Activated CD4-positive, alpha-beta memory T cell treated with anti-CD3 and anti-CD28 coated beads for 36 hours (primary cell): ENCODE measurements around the gene MAP1LC3C. TPM values are rescaled to one million over a fixed set of nuclear protein-coding genes. Genes with fewer than 3 reads are reported as not detected.
A peak's percentile ranks its signal among the peaks of the same experiment; 100 is the strongest.

Experiments
- CTCF ChIA-PET: fragments of 350-600 bp; sonication (Branson Sonifier 250); formaldehyde crosslinking; loops from one replicate; lab custom pipeline; 2021; ENCODE audit warnings: antibody characterized with exemption, inconsistent platforms; lab: Charles Lee
- POLR2A ChIA-PET: fragments of 350-600 bp; sonication (Branson Sonifier 250); formaldehyde crosslinking; loops from one replicate; lab custom pipeline; 2021; ENCODE audit warnings: antibody characterized with exemption; lab: Charles Lee
- DNase-seq: peaks from one replicate; pipeline ENCODE4 v3.0.0-alpha.2; 2020
- H3K27ac Mint-ChIP-seq: one replicate; pipeline ENCODE4 v1.8.0; 2021; ENCODE audit warnings: mixed read lengths
- H3K27me3 Mint-ChIP-seq: one replicate; pipeline ENCODE4 v1.8.0; 2021; ENCODE audit warnings: mixed read lengths
- H3K36me3 Mint-ChIP-seq: one replicate; pipeline ENCODE4 v1.8.0; 2021; ENCODE audit warnings: mixed read lengths
- H3K4me1 Mint-ChIP-seq: one replicate; pipeline ENCODE4 v1.8.0; 2021; ENCODE audit warnings: low read depth, mixed read lengths
- H3K4me3 Mint-ChIP-seq: one replicate; pipeline ENCODE4 v1.8.0; 2021; ENCODE audit warnings: mild to moderate bottlenecking, mixed read lengths
- H3K9me3 Mint-ChIP-seq: one replicate; pipeline ENCODE4 v1.8.0; 2021; ENCODE audit warnings: mixed read lengths
- intact Hi-C: fragments of 100-400 bp; cut with micrococcal nuclease; formaldehyde crosslinking; loops from one replicate; pipeline ENCODE4 v1.15.1; 2023
- total RNA-seq, 2 experiments: library from RNA; stranded (reverse); gene quantifications; one replicate each; pipeline ENCODE4 v1.2.3, GENCODE V29; 2021

Gene MAP1LC3C
- not detected for total RNA-seq

DNA sequence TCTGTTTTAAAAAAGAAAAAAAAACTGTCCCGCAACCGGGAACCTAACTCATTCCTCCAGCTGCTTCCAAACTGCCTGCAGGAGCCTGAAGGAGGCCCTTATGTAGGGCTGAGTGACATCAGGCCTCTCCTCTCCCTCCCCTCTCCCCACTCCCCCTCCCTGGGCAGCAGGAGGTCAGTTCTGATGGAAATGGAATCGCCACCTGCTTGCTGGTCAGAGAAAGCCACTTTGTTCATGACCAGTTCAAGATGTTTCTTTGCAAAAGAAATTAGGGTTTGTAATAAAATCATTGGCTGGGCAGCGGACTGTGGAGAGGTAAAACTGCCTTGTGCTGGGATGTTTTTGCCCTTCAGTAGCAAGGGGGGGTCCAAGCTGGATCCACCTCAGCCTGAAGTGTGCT lies at the start of gene MAP1LC3C:
TSS of gene MAP1LC3C (minus strand) at position 73 of the 400 bp plus-strand sequence. CDS start 90 bp downstream, outside the sequence.
- CTCF ChIA-PET = interaction anchor here (0.6 to 4.8 kb wide), 26 partner anchors 9 to 1327 kb away, joined by 3 to 60 read pairs (median 3); partner anchors contain the start of genes CHML, EXO1 and OPN3
- Mint-ChIP-seq H3K9me3 (no peaks in the 10 kb centered on the region), H3K4me3 (peak within 1 kb of the TSS; percentile 57), H3K36me3 (no peaks in the 10 kb centered on the region), H3K4me1 (peaks cover 5% of the 10 kb centered on the region), H3K27ac (no peak within 1 kb of the TSS), H3K27me3 (peaks cover 2% of the 10 kb centered on the region)
- intact Hi-C loops = loop anchor here (2.0 to 5.0 kb wide), 2 partner anchors 152 to 388 kb away; partner anchors contain the start of gene EXO1
- POLR2A ChIA-PET = no interaction called here
- no peak for DNase-seq

DNA sequence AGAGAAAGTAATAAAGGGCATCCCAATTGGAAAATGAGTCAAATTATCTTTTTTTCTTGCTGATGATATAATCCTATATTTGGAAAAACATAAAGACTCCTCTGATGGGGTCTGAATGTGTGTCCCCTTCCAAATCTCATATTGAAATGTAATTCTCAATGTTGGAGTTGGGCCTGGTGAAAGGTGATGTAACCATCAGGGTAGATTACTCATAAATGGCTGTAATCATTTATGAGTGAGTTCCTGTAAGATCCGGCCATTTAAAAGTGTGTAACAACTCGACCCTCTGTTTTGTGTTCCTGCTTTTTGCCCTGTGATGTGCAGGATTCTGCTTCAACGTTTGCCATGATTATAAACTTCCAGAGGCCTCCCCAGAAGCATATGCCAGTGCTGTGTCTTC lies 44.3 kb upstream of the MAP1LC3C start:
- H3K27me3 Mint-ChIP-seq = peaks cover 2% of the 10 kb centered on the region
- H3K9me3 Mint-ChIP-seq = peaks cover 4% of the 10 kb centered on the region
- no peaks in the 10 kb centered on the region for H3K36me3 Mint-ChIP-seq
- CTCF ChIA-PET = no interaction called here
- H3K27ac Mint-ChIP-seq = no peak overlapping the region
- H3K4me3 Mint-ChIP-seq = no peak overlapping the region
- no peaks in the 10 kb centered on the region for H3K4me1 Mint-ChIP-seq
- no peak for DNase-seq
- intact Hi-C loops = no loop called here
- POLR2A ChIA-PET = no interaction called here

DNA sequence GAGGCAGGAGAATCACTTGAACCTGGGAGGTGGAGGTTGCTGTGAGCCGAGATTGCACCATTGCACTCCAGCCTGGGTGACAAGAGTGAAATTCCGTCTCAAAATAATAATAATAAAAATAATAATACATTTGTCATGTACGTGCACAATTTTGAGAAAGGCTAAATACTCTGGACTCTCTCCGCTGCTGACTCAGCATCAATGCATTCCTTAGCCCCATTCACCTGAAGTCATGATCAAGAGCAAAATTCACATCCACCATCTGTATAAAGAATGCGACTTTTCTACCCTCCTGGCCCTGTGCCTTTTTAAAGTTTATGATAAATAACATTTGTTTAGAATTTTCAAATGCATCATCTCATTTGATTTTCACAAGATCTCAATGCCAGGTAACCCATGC lies 35.5 kb upstream of the MAP1LC3C start:
- Mint-ChIP-seq H3K36me3 (no peaks in the 10 kb centered on the region), H3K27ac (no peak overlapping the region), H3K9me3 (no peaks in the 10 kb centered on the region), H3K27me3 (peaks cover 6% of the 10 kb centered on the region), H3K4me3 (no peak overlapping the region), H3K4me1 (no peaks in the 10 kb centered on the region)
- intact Hi-C loops = no loop called here
- DNase-seq = no peak
- ChIA-PET POLR2A (no interaction called here), CTCF (no interaction called here)

DNA sequence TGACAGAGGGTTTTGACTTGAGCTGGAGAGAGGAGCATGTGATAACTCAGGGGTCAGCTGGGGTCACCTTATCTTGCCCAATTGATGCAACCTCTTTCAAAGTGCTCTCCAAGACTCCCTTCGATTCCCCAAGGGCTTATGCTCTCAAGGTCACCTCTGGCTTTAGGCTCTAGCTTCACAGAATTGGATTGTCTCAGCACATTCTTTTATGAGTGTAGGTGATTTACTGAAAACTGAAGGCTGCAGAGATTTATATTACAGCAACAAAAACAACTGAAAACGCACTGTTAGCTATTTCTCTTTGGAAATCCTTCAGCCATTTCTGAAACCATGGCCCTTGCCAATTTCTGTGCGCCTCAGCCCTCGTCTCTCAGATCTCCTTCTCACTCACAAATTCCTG lies 34.5 kb upstream of the MAP1LC3C start:
- DNase-seq = no peak
- ChIA-PET POLR2A (no interaction called here), CTCF (no interaction called here)
- no peak overlapping the region for H3K4me3 Mint-ChIP-seq
- intact Hi-C loops = no loop called here
- no peak overlapping the region for H3K27ac Mint-ChIP-seq
- no peaks in the 10 kb centered on the region for H3K9me3 Mint-ChIP-seq
- no peaks in the 10 kb centered on the region for H3K4me1 Mint-ChIP-seq
- H3K27me3 Mint-ChIP-seq = peaks cover 8% of the 10 kb centered on the region
- H3K36me3 Mint-ChIP-seq = no peaks in the 10 kb centered on the region

DNA sequence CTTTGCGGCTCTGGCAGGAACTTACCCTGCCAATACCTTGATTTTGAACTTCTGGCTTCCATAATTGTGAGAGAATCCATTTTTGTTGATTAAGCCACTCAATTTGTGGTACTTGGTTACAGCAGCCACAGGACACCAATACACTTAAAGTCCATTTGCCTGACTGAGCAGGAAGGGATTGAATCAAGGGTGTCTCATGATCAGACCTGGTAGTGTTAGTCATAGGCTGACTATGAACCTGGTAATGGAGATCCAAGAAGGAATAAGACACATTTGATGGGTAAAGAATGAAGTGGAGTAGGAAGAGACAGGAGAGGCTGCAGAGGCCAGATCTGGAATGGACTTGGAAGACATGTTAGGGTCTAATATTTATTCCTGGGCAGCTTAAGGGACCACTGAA lies 31.2 kb upstream of the MAP1LC3C start:
- Mint-ChIP-seq H3K36me3 (no peaks in the 10 kb centered on the region), H3K27ac (no peak overlapping the region), H3K4me1 (no peaks in the 10 kb centered on the region), H3K4me3 (no peak overlapping the region), H3K9me3 (no peaks in the 10 kb centered on the region), H3K27me3 (peaks cover 10% of the 10 kb centered on the region)
- CTCF ChIA-PET = no interaction called here
- POLR2A ChIA-PET = no interaction called here
- DNase-seq = no peak
- intact Hi-C loops = no loop called here

DNA sequence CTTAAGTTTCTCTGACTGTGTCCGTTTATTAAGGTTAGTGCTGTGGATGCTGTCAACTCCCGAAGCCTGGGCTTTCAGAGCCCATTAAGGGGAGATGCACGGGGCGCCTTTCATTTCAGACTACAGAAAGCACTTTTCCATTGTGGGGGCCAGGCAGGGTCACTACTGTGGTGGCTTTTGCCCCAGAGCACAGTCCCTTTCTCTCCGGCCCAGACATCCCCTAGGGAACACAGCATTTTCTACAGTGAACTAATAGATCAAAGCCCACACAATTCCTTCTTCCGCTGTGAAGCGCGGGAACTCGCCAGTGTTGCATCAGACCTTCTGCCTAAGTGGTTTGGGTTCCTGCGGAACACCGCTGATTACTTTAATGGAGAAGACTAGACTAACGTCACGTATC lies 26.8 kb upstream of the MAP1LC3C start:
- intact Hi-C loops = no loop called here
- no peaks in the 10 kb centered on the region for H3K9me3 Mint-ChIP-seq
- peaks cover 10% of the 10 kb centered on the region for H3K27me3 Mint-ChIP-seq
- ChIA-PET CTCF (no interaction called here), POLR2A (no interaction called here)
- no peak for DNase-seq
- H3K4me3 Mint-ChIP-seq = no peak overlapping the region
- no peaks in the 10 kb centered on the region for H3K36me3 Mint-ChIP-seq
- H3K4me1 Mint-ChIP-seq = no peaks in the 10 kb centered on the region
- no peak overlapping the region for H3K27ac Mint-ChIP-seq

DNA sequence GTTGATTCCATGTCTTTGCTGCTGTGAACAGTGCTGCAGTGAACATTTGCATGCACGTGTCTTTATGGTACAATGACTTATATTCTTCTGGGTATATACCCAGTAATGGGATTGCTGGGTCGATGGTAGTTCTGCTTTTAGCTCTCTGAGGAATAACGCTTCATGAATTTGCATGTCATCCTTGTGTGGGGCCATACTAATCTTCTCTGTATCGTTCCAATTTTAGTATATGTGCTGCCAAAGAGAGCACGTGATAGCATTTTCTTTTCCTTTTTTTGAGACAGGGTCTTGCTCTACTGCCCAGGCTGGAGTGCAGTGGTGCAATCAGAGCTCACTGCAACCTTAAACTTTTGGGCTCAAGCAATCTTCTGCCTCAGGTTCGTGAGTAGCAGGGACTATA lies 24.9 kb upstream of the MAP1LC3C start:
- H3K4me3 Mint-ChIP-seq = no peak overlapping the region
- DNase-seq = no peak
- no peaks in the 10 kb centered on the region for H3K36me3 Mint-ChIP-seq
- H3K4me1 Mint-ChIP-seq = no peaks in the 10 kb centered on the region
- H3K27me3 Mint-ChIP-seq = peaks cover 5% of the 10 kb centered on the region
- intact Hi-C loops = no loop called here
- ChIA-PET CTCF (interaction anchor here (0.7 kb wide), 1 partner anchor 11 kb away, joined by 3 read pairs; no protein-coding TSS in a partner anchor), POLR2A (no interaction called here)
- no peaks in the 10 kb centered on the region for H3K9me3 Mint-ChIP-seq
- H3K27ac Mint-ChIP-seq = no peak overlapping the region

DNA sequence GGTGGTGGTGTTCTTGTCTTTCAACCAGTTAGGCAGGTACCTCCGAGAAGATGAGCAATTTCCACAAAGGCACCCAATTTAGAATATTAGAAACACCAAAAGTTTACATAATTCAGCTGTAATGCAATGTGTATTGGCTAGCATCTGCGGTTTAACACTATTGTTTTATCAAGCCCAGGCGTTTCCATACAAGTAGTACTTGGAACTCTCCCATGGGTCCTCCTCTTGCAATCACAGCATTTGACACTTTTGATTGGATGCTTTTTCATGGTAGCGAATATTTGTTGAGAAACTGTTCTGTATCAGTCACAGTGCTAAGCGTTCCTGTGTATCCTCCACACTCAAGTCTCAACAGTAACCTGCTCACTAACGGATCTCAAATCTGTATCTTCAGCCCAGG lies 20.1 kb upstream of the MAP1LC3C start:
- H3K4me3 Mint-ChIP-seq = no peak overlapping the region
- no peaks in the 10 kb centered on the region for H3K4me1 Mint-ChIP-seq
- no peak for DNase-seq
- H3K27me3 Mint-ChIP-seq = no peaks in the 10 kb centered on the region
- H3K9me3 Mint-ChIP-seq = no peaks in the 10 kb centered on the region
- ChIA-PET POLR2A (no interaction called here), CTCF (interaction anchor here (0.6 kb wide), 1 partner anchor 1201 kb away, joined by 4 read pairs; no protein-coding TSS in a partner anchor)
- H3K36me3 Mint-ChIP-seq = no peaks in the 10 kb centered on the region
- no peak overlapping the region for H3K27ac Mint-ChIP-seq
- intact Hi-C loops = loop anchor here (5.0 kb wide), 1 partner anchor 172 kb away; the partner anchor contains the start of gene EXO1

DNA sequence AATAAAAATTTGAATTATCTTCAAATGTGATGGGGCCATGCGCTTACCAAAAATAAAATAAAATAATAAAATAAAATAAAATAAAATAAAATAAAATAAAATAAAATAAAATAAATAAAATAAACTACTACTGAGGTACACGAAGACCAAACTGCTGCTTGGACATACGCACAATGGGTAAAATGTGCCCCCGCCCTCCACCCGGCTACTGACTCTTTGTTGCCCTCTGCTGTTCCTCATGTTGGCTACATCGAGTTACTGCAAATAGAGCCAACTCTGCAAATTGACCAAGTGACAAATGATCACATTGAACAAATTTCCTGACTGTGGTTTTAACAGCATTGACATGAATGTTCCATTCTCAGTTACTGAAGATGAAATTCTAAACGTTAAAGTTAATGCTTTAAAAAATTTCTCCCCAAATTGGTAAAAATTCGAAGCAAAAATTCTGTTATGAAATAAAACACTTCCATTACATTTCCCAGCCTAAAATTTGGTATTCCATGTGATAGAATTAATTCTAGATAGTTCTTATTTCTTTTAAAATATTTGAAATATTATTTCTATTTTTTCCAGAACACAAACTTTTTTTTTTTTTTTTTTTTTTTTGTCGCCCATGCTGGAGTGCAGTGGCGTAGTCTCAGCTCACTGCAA lies 18.8 kb upstream of the MAP1LC3C start:
- Mint-ChIP-seq H3K27ac (no peak overlapping the region), H3K4me3 (no peak overlapping the region), H3K36me3 (no peaks in the 10 kb centered on the region), H3K9me3 (no peaks in the 10 kb centered on the region), H3K27me3 (no peaks in the 10 kb centered on the region), H3K4me1 (no peaks in the 10 kb centered on the region)
- intact Hi-C loops = loop anchor here (1.0 to 5.0 kb wide), 3 partner anchors 170 to 486 kb away; partner anchors contain the start of gene EXO1
- CTCF ChIA-PET = interaction anchor here (0.7 to 1.6 kb wide), 2 partner anchors 48 to 406 kb away, joined by 3 to 10 read pairs; no protein-coding TSS in a partner anchor
- DNase-seq = peak; percentile 50
- POLR2A ChIA-PET = no interaction called here

DNA sequence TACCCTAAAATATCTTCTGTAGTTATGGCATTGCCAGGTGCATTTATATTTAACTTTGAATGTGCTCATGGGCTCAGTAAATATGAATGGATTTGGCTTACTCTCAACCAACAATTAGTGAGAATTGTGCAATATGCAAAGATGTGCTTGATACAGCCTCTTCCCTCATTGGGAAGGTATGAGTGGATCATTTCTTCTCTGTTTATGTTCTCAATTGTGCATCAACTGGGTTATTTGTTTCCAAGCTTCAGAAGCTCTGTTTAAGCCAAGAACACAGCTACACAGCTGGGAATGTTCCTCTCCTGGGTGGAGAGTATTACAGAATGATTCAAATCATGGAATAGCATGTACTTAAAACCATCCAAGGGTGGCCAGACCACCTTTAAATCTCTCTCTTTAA lies 17.6 kb upstream of the MAP1LC3C start:
- H3K4me1 Mint-ChIP-seq = no peaks in the 10 kb centered on the region
- no peak for DNase-seq
- no peak overlapping the region for H3K4me3 Mint-ChIP-seq
- H3K27me3 Mint-ChIP-seq = no peaks in the 10 kb centered on the region
- CTCF ChIA-PET = interaction anchor here (1.6 kb wide), 1 partner anchor 405 kb away, joined by 10 read pairs; no protein-coding TSS in a partner anchor
- H3K27ac Mint-ChIP-seq = no peak overlapping the region
- no peaks in the 10 kb centered on the region for H3K36me3 Mint-ChIP-seq
- H3K9me3 Mint-ChIP-seq = no peaks in the 10 kb centered on the region
- POLR2A ChIA-PET = no interaction called here
- intact Hi-C loops = loop anchor here (2.0 to 5.0 kb wide), 2 partner anchors 169 to 406 kb away; partner anchors contain the start of gene EXO1

DNA sequence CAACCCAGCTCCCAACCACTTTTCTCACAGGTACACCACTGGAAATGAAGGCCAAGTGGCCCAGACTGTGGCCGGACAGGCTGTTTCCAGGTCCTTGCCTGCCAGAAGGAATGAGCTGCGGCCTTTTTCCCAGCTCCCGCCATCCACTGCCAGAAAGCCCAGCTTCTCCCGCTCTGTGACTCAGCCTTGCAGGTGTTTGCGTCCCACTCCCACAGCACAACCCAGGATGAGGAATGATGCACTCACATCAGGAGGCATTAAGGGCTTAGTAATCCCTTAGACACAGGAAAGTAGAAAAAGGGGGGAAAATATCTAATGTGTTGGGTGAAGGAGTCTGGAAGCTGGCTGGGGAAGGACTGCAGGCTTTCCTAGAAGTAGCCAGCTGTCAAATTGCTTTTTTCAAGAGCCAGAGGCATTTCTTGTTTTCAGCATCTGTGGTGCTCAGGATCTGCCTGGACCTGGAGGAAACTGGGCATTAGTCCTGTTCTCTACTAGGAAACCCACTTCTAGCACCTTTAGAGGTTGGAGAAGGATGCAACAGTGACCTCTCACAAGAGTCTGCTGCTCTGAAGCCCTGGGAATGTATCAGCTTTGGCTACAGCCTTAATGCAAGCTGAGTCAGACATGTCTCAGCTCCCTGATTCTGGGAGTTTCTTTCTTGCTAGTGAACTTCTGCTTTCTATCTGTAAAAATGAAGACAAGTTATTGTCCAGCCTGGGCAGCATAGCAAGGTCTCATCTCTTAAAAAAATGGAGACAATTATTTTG lies 13.2 kb upstream of the MAP1LC3C start:
- no peak overlapping the region for H3K4me3 Mint-ChIP-seq
- no peaks in the 10 kb centered on the region for H3K36me3 Mint-ChIP-seq
- intact Hi-C loops = no loop called here
- ChIA-PET CTCF (no interaction called here), POLR2A (no interaction called here)
- H3K27ac Mint-ChIP-seq = no peak overlapping the region
- no peak for DNase-seq
- no peaks in the 10 kb centered on the region for H3K4me1 Mint-ChIP-seq
- H3K27me3 Mint-ChIP-seq = peaks cover 2% of the 10 kb centered on the region
- H3K9me3 Mint-ChIP-seq = no peaks in the 10 kb centered on the region

DNA sequence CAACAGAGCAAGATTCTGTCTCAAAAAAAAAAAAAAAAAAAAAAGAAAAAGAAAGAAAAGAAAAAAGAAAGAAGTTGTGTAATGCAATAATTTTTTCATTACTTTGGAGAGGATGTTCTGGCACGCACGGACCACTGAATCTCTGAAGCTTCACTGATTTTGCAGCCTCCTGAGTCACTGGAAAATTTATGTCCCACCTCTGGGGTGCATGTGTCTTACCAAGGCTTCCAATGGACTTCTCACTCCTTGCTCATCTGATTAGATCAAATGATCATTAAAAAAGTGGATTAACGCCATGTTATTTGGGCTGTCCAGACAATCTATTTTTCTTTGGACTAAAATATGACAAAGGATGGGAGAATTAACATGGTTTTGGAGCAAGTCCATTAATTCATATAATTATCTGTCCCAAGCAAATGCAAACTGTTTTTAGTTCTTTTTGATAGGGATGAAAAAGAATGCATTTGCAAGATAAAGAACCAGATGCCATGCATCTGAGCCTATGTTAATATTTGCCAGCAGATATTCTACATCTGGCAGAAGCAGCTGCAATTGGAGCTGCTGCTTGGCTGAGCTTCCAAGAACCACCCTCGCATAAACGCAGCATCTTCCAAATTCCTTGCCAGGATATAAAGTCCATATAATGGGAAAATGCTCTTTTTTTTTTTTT lies 10.1 kb upstream of the MAP1LC3C start:
- H3K27ac Mint-ChIP-seq = no peak overlapping the region

More for the DNA sequence above, 10.1 kb upstream of the MAP1LC3C start:
- POLR2A ChIA-PET = no interaction called here
- peaks cover 2% of the 10 kb centered on the region for H3K27me3 Mint-ChIP-seq
- H3K4me3 Mint-ChIP-seq = no peak overlapping the region
- no peak for DNase-seq
- no peaks in the 10 kb centered on the region for H3K9me3 Mint-ChIP-seq
- CTCF ChIA-PET = interaction anchor here (2.1 kb wide), 1 partner anchor 11 kb away, joined by 16 read pairs; the partner anchor contains the start of gene MAP1LC3C
- intact Hi-C loops = no loop called here
- no peaks in the 10 kb centered on the region for H3K4me1 Mint-ChIP-seq
- no peaks in the 10 kb centered on the region for H3K36me3 Mint-ChIP-seq
